Activated naive CD4-positive, alpha-beta T cell treated with anti-CD3 and anti-CD28 coated beads for 36 hours (primary cell): ENCODE measurements around the gene CEACAM4. TPM values are rescaled to one million over a fixed set of nuclear protein-coding genes. Genes with fewer than 3 reads are reported as not detected.
"Not testable (repeated sequence)": the region's sequence is repeated elsewhere in the genome, so short reads cannot be mapped to it uniquely, and the experiment has no call there.

ENCODE experiments used
- CTCF ChIA-PET: fragments of 350-600 bp; sonication (Branson Sonifier 250); formaldehyde crosslinking; loops from one replicate; lab custom pipeline; 2021; ENCODE audit warnings: antibody characterized with exemption; lab: Charles Lee
- DNase-seq: peaks from one replicate; pipeline ENCODE4 v3.0.0-alpha.2; 2020
- H3K27ac Mint-ChIP-seq: one replicate; pipeline ENCODE4 v1.8.0; 2021; ENCODE audit warnings: mild to moderate bottlenecking, mixed read lengths
- H3K27me3 Mint-ChIP-seq: one replicate; pipeline ENCODE4 v1.8.0; 2021; ENCODE audit warnings: low read depth, mixed read lengths
- H3K36me3 Mint-ChIP-seq: one replicate; pipeline ENCODE4 v1.8.0; 2021; ENCODE audit warnings: low read depth, mixed read lengths
- H3K4me1 Mint-ChIP-seq: one replicate; pipeline ENCODE4 v1.8.0; 2021; ENCODE audit warnings: low read depth, mixed read lengths
- H3K4me3 Mint-ChIP-seq: one replicate; pipeline ENCODE4 v1.8.0; 2021; ENCODE audit warnings: mild to moderate bottlenecking, moderate library complexity, mixed read lengths
- H3K9me3 Mint-ChIP-seq: one replicate; pipeline ENCODE4 v1.8.0; 2021; ENCODE audit warnings: mixed read lengths
- intact Hi-C: fragments of 100-400 bp; cut with micrococcal nuclease; formaldehyde crosslinking; loops from one replicate; pipeline ENCODE4 v1.15.1; 2023
- total RNA-seq, 2 experiments: library from RNA; stranded (reverse); gene quantifications; one replicate each; pipeline ENCODE4 v1.2.3, GENCODE V29; 2021

CEACAM4 gene
- total RNA-seq, 2 experiments from 2014 or later = not detected

DNA sequence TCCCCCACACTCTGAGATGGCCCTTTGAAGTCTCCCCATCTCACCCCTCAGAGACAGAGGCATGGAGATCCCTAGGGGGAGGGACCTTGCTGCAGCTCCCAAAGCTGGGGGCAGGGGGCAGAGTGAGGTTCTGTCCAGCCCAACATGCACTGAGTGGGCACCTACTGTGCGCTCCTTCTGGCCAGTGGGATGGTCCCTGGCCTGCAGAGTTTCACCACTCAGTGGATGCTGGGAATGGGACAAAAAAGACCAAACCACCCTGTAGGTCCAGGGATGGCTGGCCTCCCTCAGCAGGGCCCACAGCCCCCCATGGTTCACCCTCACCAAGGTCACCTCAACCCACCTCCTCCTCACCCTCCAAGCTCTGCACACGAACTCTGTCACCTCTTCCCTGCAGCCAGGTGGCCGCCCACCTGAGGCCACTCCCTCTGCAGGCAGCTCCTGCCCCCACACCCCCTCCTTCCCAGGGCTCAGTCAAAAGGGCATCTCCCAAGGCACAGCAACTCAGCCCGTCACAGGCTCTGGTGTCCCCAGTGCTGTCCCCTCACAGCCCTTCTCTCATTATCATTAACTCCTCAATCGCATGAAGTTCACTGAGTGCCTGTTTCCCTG is 34.8 kb downstream of the CEACAM4 start:
- CTCF ChIA-PET = interaction anchor here (1.2 to 6.9 kb wide), 3 partner anchors 14 to 28 kb away, joined by 6 to 60 read pairs (median 19); partner anchors contain the start of gene CEACAM21
- Mint-ChIP-seq H3K9me3 (no peaks in the 10 kb centered on the region), H3K27me3 (peaks cover 3% of the 10 kb centered on the region), H3K27ac (no peak overlapping the region), H3K4me1 (peaks cover 7% of the 10 kb centered on the region), H3K36me3 (no peaks in the 10 kb centered on the region), H3K4me3 (no peak overlapping the region)
- no peak for DNase-seq
- intact Hi-C loops = no loop called here

DNA sequence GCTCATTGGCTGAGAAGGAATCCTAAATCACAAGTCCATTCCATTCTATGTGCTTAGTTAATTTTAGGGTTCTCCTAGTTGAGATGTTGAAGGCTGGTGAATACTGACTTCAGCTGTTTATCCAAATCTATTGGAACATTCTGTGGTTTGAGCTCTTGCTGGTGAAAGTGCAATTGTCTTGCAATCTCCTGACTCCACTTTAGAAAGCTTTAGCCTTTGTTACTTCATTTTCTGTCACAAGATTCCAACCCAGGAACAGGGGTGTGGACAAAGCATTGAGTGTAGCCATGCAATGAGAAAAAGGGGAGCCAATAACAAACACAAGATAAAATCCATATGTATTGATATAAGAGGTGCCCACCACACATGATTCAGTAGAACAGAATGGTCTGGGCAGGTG is 35.9 kb downstream of the CEACAM4 start:
- Mint-ChIP-seq H3K36me3 (no peaks in the 10 kb centered on the region), H3K27me3 (no peaks in the 10 kb centered on the region), H3K4me1 (peaks cover 7% of the 10 kb centered on the region), H3K9me3 (no peaks in the 10 kb centered on the region), H3K4me3 (no peak overlapping the region), H3K27ac (no peak overlapping the region)
- no peak for DNase-seq
- intact Hi-C loops = no loop called here
- CTCF ChIA-PET = interaction anchor here (0.5 to 0.7 kb wide), 3 partner anchors 21 to 162 kb away, joined by 3 read pairs; no protein-coding TSS in a partner anchor

DNA sequence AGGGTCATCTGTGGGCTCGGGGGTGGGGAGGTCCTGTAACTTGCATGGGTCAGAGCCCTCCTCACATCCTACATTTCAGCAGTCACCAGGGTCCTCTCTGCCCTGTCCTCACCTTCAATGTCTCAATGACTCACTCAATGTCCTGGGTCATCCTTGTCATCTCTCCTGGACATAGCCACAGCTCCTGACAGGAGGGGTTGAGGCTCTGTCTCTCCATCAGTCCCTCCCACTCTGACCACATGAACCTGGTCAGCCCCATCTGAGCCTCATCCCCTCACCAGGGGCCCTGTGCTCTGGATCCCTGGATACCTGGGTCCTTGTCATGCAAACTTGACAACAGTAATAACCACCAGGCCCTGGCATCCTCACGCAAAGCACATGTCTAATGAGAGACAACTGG is 37.5 kb downstream of the CEACAM4 start:
- no peak overlapping the region for H3K4me3 Mint-ChIP-seq
- intact Hi-C loops = no loop called here
- no peak overlapping the region for H3K27ac Mint-ChIP-seq
- no peaks in the 10 kb centered on the region for H3K27me3 Mint-ChIP-seq
- no peaks in the 10 kb centered on the region for H3K9me3 Mint-ChIP-seq
- DNase-seq = no peak
- CTCF ChIA-PET = no interaction called here
- H3K4me1 Mint-ChIP-seq = no peaks in the 10 kb centered on the region
- peaks cover 6% of the 10 kb centered on the region for H3K36me3 Mint-ChIP-seq

DNA sequence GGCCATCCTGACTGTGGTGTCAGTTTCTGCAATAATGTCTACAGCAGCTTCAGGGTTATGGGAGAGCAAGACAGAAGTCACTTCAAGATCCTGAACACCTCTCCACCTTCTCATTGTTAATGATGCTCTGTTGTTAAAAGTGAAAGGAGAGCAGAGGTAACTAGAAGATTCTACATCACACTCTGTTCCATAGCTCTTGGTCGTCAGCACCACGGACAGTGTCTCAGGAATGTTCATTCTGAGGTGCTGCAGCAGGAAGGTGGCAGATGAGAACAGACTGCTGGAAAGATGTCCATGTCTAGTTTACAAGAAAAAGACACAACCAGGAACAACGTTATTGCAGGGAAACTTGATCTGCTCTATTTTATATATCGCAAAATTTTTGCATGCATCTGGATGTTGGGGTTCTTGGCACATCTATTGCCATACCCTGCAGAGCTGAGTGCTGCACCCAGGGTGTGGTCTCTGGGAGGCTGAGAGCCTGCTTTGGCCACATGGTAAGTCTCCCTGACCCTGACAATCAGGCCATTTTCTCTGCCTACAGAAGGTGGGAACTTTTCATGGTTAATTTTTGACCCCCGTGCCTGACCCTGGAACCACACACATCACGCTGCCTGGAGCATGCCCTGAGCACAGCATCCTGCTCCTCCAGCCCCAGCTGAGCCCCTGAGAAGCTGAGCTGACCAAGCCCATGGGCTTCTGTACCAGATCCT is 38.2 kb downstream of the CEACAM4 start:
- H3K9me3 Mint-ChIP-seq = no peaks in the 10 kb centered on the region
- H3K4me1 Mint-ChIP-seq = no peaks in the 10 kb centered on the region
- peak; percentile 70 for DNase-seq
- H3K36me3 Mint-ChIP-seq = peaks cover 8% of the 10 kb centered on the region
- no peak overlapping the region for H3K27ac Mint-ChIP-seq
- intact Hi-C loops = no loop called here
- CTCF ChIA-PET = interaction anchor here (0.7 kb wide), 1 partner anchor 139 kb away, joined by 3 read pairs; no protein-coding TSS in a partner anchor
- H3K27me3 Mint-ChIP-seq = no peaks in the 10 kb centered on the region
- no peak overlapping the region for H3K4me3 Mint-ChIP-seq

DNA sequence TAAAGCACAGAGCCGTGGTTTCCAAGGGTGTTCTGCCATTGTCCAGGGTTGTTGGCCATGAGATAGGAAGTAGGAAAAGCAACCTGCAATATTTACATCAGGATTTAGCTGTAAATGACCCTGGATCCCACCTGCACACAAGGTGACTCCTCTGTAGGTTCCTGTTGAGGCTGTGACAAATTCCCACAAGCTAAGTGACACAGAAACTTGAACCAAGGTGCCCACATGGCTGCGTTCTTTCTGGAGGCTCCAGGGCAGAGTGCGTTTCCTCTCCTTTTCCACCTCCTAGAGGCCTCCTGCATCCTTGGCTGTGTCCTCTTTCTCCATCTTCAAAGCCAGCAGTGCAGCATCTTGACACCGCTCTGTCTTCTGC is 39.0 kb downstream of the CEACAM4 start:
- DNase-seq = no peak
- no peaks in the 10 kb centered on the region for H3K4me1 Mint-ChIP-seq
- H3K9me3 Mint-ChIP-seq = peaks cover 6% of the 10 kb centered on the region
- peaks cover 16% of the 10 kb centered on the region for H3K36me3 Mint-ChIP-seq
- no peak overlapping the region for H3K4me3 Mint-ChIP-seq
- intact Hi-C loops = no loop called here
- no peak overlapping the region for H3K27ac Mint-ChIP-seq
- CTCF ChIA-PET = interaction anchor here (0.7 kb wide), 1 partner anchor 138 kb away, joined by 3 read pairs; no protein-coding TSS in a partner anchor
- no peaks in the 10 kb centered on the region for H3K27me3 Mint-ChIP-seq

DNA sequence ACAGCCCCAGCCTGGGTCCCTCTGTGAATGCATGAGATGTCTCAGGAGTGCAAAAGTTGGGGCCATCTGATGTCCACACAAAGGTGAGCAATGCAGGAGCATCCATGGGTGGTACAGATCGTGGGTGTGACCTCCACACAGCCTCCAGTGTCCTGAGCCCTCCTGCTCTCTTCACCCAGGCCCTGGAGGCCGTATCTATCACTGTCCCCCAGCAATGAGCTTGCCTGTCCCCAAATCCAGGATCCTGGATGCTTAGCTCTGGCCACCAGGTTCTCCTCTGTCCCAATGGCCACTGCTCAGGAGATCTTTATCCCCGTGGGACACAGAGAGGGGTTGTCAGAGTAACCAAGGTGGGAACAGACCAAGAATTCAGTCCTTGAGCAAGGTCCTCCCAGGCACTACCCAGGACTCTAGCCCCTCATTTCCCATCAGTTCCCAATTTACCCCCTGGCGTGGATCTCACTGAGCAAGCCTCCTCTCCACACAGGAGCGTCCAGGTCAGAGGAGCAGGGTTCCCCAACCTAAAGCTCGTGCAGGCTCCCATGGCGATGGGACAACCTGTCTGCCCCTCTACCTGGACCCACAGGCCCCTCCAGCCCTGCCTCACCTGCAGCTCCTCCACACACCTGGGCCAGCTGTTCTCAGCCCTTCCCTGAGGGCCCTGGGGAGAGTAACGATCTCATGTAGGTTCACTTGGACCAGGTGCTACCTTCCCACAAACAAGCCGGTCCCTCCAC is 39.6 kb downstream of the CEACAM4 start:
- Mint-ChIP-seq H3K36me3 (peaks cover 22% of the 10 kb centered on the region), H3K27ac (no peak overlapping the region), H3K4me1 (no peaks in the 10 kb centered on the region), H3K27me3 (no peaks in the 10 kb centered on the region), H3K4me3 (no peak overlapping the region), H3K9me3 (peaks cover 8% of the 10 kb centered on the region)
- intact Hi-C loops = no loop called here
- DNase-seq = no peak
- CTCF ChIA-PET = no interaction called here

DNA sequence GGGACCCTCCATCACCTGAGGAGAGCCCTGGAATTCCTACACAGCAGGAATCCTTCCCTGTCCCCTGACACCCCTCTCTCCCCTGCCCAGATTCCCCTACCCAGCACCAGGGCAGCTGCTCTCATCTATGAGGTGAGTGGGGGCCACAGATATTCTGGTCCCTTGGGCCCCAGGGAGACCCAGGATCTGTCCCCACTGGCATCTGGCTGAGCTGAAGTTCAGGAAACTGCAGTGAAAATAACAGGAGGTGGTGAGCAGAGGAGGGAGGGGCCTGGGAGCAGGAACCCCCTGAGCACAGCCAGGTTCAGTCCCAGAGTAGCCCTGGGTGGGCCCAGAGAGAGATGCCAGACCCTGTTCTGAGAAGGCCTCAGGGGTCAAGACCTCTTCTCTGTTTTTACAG is 40.8 kb downstream of the CEACAM4 start:
- no peak overlapping the region for H3K4me3 Mint-ChIP-seq
- DNase-seq = no peak
- H3K4me1 Mint-ChIP-seq = no peaks in the 10 kb centered on the region
- no peak overlapping the region for H3K27ac Mint-ChIP-seq
- H3K36me3 Mint-ChIP-seq = peaks cover 34% of the 10 kb centered on the region
- CTCF ChIA-PET = no interaction called here
- peaks cover 18% of the 10 kb centered on the region for H3K9me3 Mint-ChIP-seq
- intact Hi-C loops = no loop called here
- H3K27me3 Mint-ChIP-seq = no peaks in the 10 kb centered on the region

DNA sequence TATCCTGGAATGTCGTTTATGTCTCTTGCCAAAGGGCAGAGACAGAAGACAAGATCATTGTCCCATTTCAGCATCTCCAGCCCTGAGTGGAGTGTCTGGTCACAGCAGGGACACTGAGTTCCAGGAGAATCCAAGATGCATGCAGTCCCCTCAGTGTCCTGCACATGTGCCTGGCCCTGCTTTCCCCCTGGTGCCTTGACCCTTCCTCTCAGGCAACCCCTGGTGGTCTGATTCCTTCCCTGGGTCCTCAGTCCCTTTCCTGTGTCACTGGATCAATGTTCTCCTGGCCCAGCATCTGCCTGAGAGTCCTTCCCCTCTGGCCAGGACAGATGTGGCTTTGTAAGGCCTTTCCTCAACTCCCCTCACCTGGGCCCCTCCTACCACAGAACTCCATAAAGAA is 41.9 kb downstream of the CEACAM4 start:
- Mint-ChIP-seq H3K36me3 (peaks cover 45% of the 10 kb centered on the region), H3K27ac (peak overlapping the region; percentile 59), H3K4me3 (no peak overlapping the region), H3K4me1 (no peaks in the 10 kb centered on the region), H3K9me3 (peaks cover 24% of the 10 kb centered on the region), H3K27me3 (no peaks in the 10 kb centered on the region)
- CTCF ChIA-PET = interaction anchor here (0.9 kb wide), 1 partner anchor 12 kb away, joined by 3 read pairs; no protein-coding TSS in a partner anchor
- no peak for DNase-seq
- intact Hi-C loops = no loop called here

DNA sequence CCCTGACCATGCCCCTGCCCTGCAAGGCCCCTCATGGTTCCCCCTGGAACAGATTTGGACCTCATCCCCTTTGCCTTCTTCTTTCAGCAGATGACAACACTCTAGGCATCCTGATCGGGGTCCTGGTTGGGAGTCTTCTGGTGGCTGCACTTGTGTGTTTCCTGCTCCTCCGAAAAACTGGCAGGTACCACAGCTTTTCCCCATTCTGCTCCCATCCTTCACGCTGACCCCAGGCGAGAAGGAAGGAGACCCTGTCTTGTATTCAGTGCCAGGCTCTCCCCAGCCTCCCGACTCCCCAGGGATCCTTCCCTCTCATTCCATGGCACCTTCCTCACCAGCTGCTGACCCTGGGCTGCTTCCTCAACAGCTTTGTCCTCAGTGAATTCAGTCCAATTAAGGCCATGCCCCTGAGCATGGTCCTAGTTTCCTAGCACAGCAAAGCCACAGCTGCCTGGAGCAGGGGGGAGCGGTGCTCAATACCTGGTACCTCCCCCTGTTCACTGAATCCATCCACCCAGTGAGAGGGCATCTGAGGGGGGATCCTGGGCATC is 42.5 kb downstream of the CEACAM4 start:
- H3K9me3 Mint-ChIP-seq = peaks cover 24% of the 10 kb centered on the region
- CTCF ChIA-PET = interaction anchor here (0.9 kb wide), 1 partner anchor 12 kb away, joined by 3 read pairs; no protein-coding TSS in a partner anchor
- intact Hi-C loops = no loop called here
- no peak overlapping the region for H3K27ac Mint-ChIP-seq
- H3K27me3 Mint-ChIP-seq = no peaks in the 10 kb centered on the region
- H3K4me3 Mint-ChIP-seq = no peak overlapping the region
- H3K36me3 Mint-ChIP-seq = peaks cover 50% of the 10 kb centered on the region
- H3K4me1 Mint-ChIP-seq = no peaks in the 10 kb centered on the region
- no peak for DNase-seq

DNA sequence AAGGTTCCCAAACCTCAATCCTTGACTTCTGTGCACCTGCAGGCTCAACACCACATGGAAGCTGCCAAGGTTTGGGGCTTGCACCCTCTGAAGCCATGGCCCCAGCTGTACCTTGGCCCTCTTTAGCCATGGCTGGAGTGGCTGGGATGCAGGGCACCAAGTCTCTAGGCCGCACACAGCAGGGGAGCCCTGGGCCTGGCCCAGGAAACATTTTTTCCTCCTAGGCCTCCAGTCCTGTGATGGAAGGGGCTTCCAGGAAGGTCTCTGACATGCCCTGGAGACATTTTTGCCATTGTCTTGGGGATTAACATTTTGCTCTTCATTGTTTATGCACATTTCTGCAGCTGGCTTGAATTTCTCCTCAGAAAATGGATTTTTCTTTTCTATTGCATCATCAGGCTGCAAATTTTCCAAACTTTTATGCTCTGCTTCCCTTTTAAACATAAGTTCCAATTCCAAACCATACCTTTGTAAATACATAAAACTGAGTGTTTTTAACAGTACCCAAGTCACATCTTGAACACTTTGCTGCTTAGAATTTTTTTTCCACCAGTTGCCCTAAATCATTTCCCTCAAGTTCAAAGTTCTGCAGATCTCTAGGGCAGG is 44.2 kb downstream of the CEACAM4 start:
- Mint-ChIP-seq H3K36me3 (peaks cover 50% of the 10 kb centered on the region), H3K9me3 (peaks cover 24% of the 10 kb centered on the region)
- H3K27ac Mint-ChIP-seq, H3K4me1 Mint-ChIP-seq, H3K4me3 Mint-ChIP-seq, DNase-seq, H3K27me3 Mint-ChIP-seq, intact Hi-C loops: not testable (repeated sequence)
- CTCF ChIA-PET = interaction anchor here (8.4 kb wide), 1 partner anchor 13 kb away, joined by 60 read pairs; no protein-coding TSS in a partner anchor

DNA sequence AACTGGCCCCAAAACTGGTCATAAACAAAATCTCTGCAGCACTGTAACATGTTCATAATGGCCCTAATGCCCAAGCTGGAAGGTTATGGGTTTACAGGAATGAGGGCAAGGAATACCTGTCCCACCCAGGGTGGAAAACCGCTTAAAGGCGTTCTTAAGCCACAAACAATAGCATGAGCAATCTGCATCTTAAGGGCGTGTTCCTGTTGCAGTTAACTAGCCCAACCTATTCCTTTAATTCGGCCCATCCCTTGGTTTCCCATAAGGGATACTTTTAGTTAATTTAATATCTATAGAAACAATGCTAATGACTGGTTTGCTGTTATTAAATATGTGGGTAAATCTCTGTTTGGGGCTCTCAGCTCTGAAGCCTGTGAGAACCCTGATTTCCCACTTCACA is 45.8 kb downstream of the CEACAM4 start:
- DNase-seq, H3K27me3 Mint-ChIP-seq, H3K4me3 Mint-ChIP-seq, intact Hi-C loops, H3K27ac Mint-ChIP-seq: not testable (repeated sequence)
- CTCF ChIA-PET = interaction anchor here (4.0 to 8.4 kb wide), 2 partner anchors 11 to 15 kb away, joined by 13 to 60 read pairs; no protein-coding TSS in a partner anchor
- peaks cover 50% of the 10 kb centered on the region for H3K36me3 Mint-ChIP-seq
- H3K4me1 Mint-ChIP-seq = peaks cover 12% of the 10 kb centered on the region
- H3K9me3 Mint-ChIP-seq = peaks cover 24% of the 10 kb centered on the region
